GM23338 (cell line): ENCODE results near the gene TRAF3. TPM values are rescaled to one million over a fixed set of nuclear protein-coding genes. Genes with fewer than 3 reads are reported as not detected.
A peak's percentile ranks its signal among the peaks of the same experiment; 100 is the strongest.

Experiments used
- ATAC-seq: fragments of 200-7000 bp; cut with Tn5 transposase; 3 replicates; pipeline ENCODE4 v1.9.1; 2020
- DNase-seq: peaks from one replicate; pipeline ENCODE4 v3.0.0-alpha.2; 2015; ENCODE audit warnings: low spot score
- H2AFZ ChIP-seq: fragments of 200-600 bp; sonication (generic); 2 replicates; pipeline ENCODE4 v1.8.0; 2016; ENCODE audit warnings: antibody characterized with exemption, mild to moderate bottlenecking, moderate library complexity
- H3F3A ChIP-seq: fragments of 200-600 bp; sonication (generic); replicated peaks from 2 replicates; pipeline ENCODE4 v1.8.0; 2017; ENCODE audit warnings: antibody characterized with exemption, mixed run types, low read depth
- H3K27ac ChIP-seq: fragments of 200-600 bp; sonication (generic); 2 replicates; pipeline ENCODE4 v1.6.1; 2016; ENCODE audit warnings: low read depth
- H3K27me3 ChIP-seq: fragments of 200-600 bp; sonication (generic); 2 replicates; pipeline ENCODE4 v1.8.0; 2016; ENCODE audit warnings: mild to moderate bottlenecking, mixed run types, moderate library complexity; ENCODE audit not compliant: insufficient read depth
- H3K36me3 ChIP-seq: fragments of 200-600 bp; sonication (generic); 2 replicates; pipeline ENCODE4 v1.8.0; 2016; ENCODE audit warnings: mild to moderate bottlenecking; ENCODE audit not compliant: insufficient read depth
- H3K4me1 ChIP-seq: fragments of 200-600 bp; sonication (generic); 2 replicates; pipeline ENCODE4 v1.8.0; 2016; ENCODE audit warnings: mild to moderate bottlenecking, moderate library complexity; ENCODE audit not compliant: insufficient read depth
- H3K4me2 ChIP-seq: fragments of 200-600 bp; sonication (generic); 2 replicates; pipeline ENCODE4 v1.7.1; 2017; ENCODE audit warnings: mixed run types
- H3K4me3 ChIP-seq: fragments of 200-600 bp; sonication (generic); 2 replicates; pipeline ENCODE4 v1.6.1; 2016; ENCODE audit warnings: mixed run types
- H3K79me2 ChIP-seq: fragments of 200-600 bp; sonication (generic); replicated peaks from 2 replicates; pipeline ENCODE4 v1.8.0; 2017; ENCODE audit warnings: mild to moderate bottlenecking; ENCODE audit not compliant: insufficient read depth
- H3K9me2 ChIP-seq: fragments of 200-600 bp; sonication (generic); 2 replicates; pipeline ENCODE4 v1.8.0; 2017; ENCODE audit not compliant: insufficient read depth
- H4K20me1 ChIP-seq: fragments of 200-600 bp; sonication (generic); replicated peaks from 2 replicates; pipeline ENCODE4 v1.8.0; 2017; ENCODE audit warnings: mild to moderate bottlenecking; ENCODE audit not compliant: insufficient read depth
- H3K27ac Mint-ChIP-seq: 2 replicates; pipeline ENCODE4 v1.8.0; 2020; ENCODE audit warnings: inconsistent platforms, mild to moderate bottlenecking, moderate library complexity, mixed read lengths
- H3K27me3 Mint-ChIP-seq: 3 replicates; pipeline ENCODE4 v1.8.0; 2022; ENCODE audit warnings: low read depth, mild to moderate bottlenecking, moderate library complexity, mixed read lengths, inconsistent platforms; ENCODE audit not compliant: insufficient read depth, poor library complexity
- H3K36me3 Mint-ChIP-seq: 3 replicates; pipeline ENCODE4 v1.8.0; 2021; ENCODE audit warnings: low read depth, mild to moderate bottlenecking, inconsistent platforms, moderate library complexity, mixed read lengths
- H3K4me1 Mint-ChIP-seq: 3 replicates; pipeline ENCODE4 v1.8.0; 2020; ENCODE audit warnings: mild to moderate bottlenecking, inconsistent platforms, mixed read lengths
- H3K4me3 Mint-ChIP-seq: 3 replicates; pipeline ENCODE4 v1.8.0; 2021; ENCODE audit warnings: moderate library complexity, mild to moderate bottlenecking, inconsistent platforms, mixed read lengths
- H3K9me3 Mint-ChIP-seq: 3 replicates; pipeline ENCODE4 v1.8.0; 2020; ENCODE audit warnings: moderate library complexity, mild to moderate bottlenecking, inconsistent platforms, mixed read lengths
- EZH2 ChIP-seq: fragments of 200-600 bp; sonication (generic); IDR thresholded peaks from one replicate; pipeline ENCODE4 v1.8.0; 2017; ENCODE audit warnings: antibody characterized with exemption, mild to moderate bottlenecking, low read depth; ENCODE audit not compliant: unreplicated experiment
- EZH2phosphoT487 ChIP-seq: fragments of 200-600 bp; sonication (generic); IDR thresholded peaks from one replicate; pipeline ENCODE4 v1.8.1; 2018; ENCODE audit warnings: antibody characterized with exemption; ENCODE audit not compliant: unreplicated experiment
- JUNB ChIP-seq: IDR thresholded peaks from one replicate; pipeline ENCODE4 v1.6.1; 2016; ENCODE audit warnings: antibody characterized with exemption; ENCODE audit not compliant: unreplicated experiment
- NANOG ChIP-seq: IDR thresholded peaks from 2 replicates; pipeline ENCODE4 v1.6.1; 2016; ENCODE audit warnings: antibody characterized with exemption, borderline replicate concordance
- POLR2AphosphoS5 ChIP-seq: IDR thresholded peaks from 2 replicates; pipeline ENCODE4 v1.6.1; 2016; ENCODE audit warnings: antibody characterized with exemption, low read depth
- STAT1 ChIP-seq: IDR thresholded peaks from one replicate; pipeline ENCODE4 v1.6.1; 2016; ENCODE audit warnings: antibody characterized with exemption; ENCODE audit not compliant: unreplicated experiment
- ZNF114 ChIP-seq: fragments of 250-450 bp; sonication (Bioruptor Pico); IDR thresholded peaks from 2 replicates; pipeline ENCODE4 v1.5.0; 2020; ENCODE audit warnings: mild to moderate bottlenecking, moderate library complexity
- polyA plus RNA-seq: library from polyadenylated mRNA; unstranded; fragments of >200 nt; fragmentation: Nextera tagmentation; extraction: Ambion mirVana; gene quantifications from 2 replicates; pipeline ENCODE4 v1.2.1, GENCODE V29; 2016
- total RNA-seq: library from RNA; depleted of rRNA; stranded (reverse); fragments of >200 nt; shearing (Covaris generic); gene quantifications from 2 replicates; pipeline ENCODE4 v1.2.3, GENCODE V29; 2014
- TF ChIP-seq, protein P1 (sequence below): IDR thresholded peaks from one replicate; pipeline ENCODE4 v1.6.1; 2018; ENCODE audit warnings: antibody characterized with exemption; ENCODE audit not compliant: unreplicated experiment
- TF ChIP-seq, protein P2 (sequence below), 2 experiments: fragments of 200-600 bp in 1 of 2; sonication (generic) in 1 of 2; conservative IDR thresholded peaks; 2 replicates each; pipeline versions ENCODE4 v1.5.1 to v1.6.1; 2016 to 2017; ENCODE audit warnings: antibody characterized with exemption in 2 of 2, low read depth in 2 of 2, mild to moderate bottlenecking in 2 of 2, moderate library complexity in 1 of 2

The TRAF3 gene
- total and polyA plus RNA-seq, 2 experiments from 2014 or later = 3.7 to 9.3 TPM

DNA sequence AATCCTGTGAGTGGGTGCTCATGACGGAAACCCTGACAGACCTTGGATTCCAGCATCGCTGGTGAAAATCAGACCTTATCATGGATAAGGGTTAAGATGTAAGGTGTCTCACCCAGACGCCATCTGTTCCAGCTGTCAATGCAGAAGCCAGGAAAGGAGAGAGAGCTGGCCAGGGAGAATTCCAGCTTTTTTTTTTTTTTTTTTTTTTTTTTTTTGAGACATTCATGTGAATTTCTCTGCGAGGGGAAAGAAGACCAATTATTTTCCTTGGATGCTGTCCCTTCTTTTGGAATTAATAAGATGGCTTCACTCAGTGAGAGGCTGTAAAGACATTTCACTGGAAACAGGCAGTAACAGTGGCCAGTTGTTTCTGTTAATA lies 1.8 kb downstream of the TRAF3 start (continued):
- TF ChIP-seq EZH2 (no peak), EZH2phosphoT487 (no peak), NANOG (no peak)
- TF ChIP-seq, protein P1, sequence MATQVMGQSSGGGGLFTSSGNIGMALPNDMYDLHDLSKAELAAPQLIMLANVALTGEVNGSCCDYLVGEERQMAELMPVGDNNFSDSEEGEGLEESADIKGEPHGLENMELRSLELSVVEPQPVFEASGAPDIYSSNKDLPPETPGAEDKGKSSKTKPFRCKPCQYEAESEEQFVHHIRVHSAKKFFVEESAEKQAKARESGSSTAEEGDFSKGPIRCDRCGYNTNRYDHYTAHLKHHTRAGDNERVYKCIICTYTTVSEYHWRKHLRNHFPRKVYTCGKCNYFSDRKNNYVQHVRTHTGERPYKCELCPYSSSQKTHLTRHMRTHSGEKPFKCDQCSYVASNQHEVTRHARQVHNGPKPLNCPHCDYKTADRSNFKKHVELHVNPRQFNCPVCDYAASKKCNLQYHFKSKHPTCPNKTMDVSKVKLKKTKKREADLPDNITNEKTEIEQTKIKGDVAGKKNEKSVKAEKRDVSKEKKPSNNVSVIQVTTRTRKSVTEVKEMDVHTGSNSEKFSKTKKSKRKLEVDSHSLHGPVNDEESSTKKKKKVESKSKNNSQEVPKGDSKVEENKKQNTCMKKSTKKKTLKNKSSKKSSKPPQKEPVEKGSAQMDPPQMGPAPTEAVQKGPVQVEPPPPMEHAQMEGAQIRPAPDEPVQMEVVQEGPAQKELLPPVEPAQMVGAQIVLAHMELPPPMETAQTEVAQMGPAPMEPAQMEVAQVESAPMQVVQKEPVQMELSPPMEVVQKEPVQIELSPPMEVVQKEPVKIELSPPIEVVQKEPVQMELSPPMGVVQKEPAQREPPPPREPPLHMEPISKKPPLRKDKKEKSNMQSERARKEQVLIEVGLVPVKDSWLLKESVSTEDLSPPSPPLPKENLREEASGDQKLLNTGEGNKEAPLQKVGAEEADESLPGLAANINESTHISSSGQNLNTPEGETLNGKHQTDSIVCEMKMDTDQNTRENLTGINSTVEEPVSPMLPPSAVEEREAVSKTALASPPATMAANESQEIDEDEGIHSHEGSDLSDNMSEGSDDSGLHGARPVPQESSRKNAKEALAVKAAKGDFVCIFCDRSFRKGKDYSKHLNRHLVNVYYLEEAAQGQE = no peak
- TF ChIP-seq, protein P2, sequence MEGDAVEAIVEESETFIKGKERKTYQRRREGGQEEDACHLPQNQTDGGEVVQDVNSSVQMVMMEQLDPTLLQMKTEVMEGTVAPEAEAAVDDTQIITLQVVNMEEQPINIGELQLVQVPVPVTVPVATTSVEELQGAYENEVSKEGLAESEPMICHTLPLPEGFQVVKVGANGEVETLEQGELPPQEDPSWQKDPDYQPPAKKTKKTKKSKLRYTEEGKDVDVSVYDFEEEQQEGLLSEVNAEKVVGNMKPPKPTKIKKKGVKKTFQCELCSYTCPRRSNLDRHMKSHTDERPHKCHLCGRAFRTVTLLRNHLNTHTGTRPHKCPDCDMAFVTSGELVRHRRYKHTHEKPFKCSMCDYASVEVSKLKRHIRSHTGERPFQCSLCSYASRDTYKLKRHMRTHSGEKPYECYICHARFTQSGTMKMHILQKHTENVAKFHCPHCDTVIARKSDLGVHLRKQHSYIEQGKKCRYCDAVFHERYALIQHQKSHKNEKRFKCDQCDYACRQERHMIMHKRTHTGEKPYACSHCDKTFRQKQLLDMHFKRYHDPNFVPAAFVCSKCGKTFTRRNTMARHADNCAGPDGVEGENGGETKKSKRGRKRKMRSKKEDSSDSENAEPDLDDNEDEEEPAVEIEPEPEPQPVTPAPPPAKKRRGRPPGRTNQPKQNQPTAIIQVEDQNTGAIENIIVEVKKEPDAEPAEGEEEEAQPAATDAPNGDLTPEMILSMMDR (conservative IDR thresholded peaks at IDR 0.05; ENCODE audit: low read depth in 2 of 2) = no peak

GRCh38 chr14:102779574-102780315 lies 2.5 kb downstream of the TRAF3 start:
- H3K27ac Mint-ChIP-seq = no peak overlapping the region
- peaks cover 30% of the 10 kb centered on the region for H3K4me1 ChIP-seq
- peak overlapping the region; percentile 3; the same call in 1 of the 2 replicates for H3K4me3 ChIP-seq
- no peaks in the 10 kb centered on the region for H3K9me3 Mint-ChIP-seq
- ATAC-seq = no peak
- no peaks in the 10 kb centered on the region for H3K9me2 ChIP-seq
- peaks cover 51% of the 10 kb centered on the region for H3K79me2 ChIP-seq
- peaks cover 17% of the 10 kb centered on the region for H3K27me3 Mint-ChIP-seq
- H3K36me3 ChIP-seq = no peaks in the 10 kb centered on the region
- H3K4me3 Mint-ChIP-seq = peak overlapping the region; percentile 35
- H2AFZ ChIP-seq = no peak overlapping the region
- peaks cover 28% of the 10 kb centered on the region for H3K4me1 Mint-ChIP-seq
- H3K36me3 Mint-ChIP-seq = no peaks in the 10 kb centered on the region
- peak overlapping the region; percentile 64 for H3K4me2 ChIP-seq
- H3F3A ChIP-seq = peaks cover 16% of the 10 kb centered on the region
- no peak for DNase-seq
- no peaks in the 10 kb centered on the region for H4K20me1 ChIP-seq
- H3K27ac ChIP-seq = no peak overlapping the region
- H3K27me3 ChIP-seq = peaks cover 15% of the 10 kb centered on the region
- TF ChIP-seq EZH2 = no peak
- TF ChIP-seq ZNF114 (CRISPR knock-in tag) = no peak
- TF ChIP-seq, protein P1 = no peak
- no peak for TF ChIP-seq POLR2AphosphoS5
- TF ChIP-seq JUNB = no peak
- TF ChIP-seq STAT1 = no peak
